Measurements from ENCODE around the gene ALDOC. TPM values are rescaled to one million over a fixed set of nuclear protein-coding genes. Genes with fewer than 3 reads are reported as not detected.

Gene ALDOC
- total RNA-seq, 6 experiments from 2014 or later: 8.6 to 14.7 (median 10.3) TPM

DNA sequence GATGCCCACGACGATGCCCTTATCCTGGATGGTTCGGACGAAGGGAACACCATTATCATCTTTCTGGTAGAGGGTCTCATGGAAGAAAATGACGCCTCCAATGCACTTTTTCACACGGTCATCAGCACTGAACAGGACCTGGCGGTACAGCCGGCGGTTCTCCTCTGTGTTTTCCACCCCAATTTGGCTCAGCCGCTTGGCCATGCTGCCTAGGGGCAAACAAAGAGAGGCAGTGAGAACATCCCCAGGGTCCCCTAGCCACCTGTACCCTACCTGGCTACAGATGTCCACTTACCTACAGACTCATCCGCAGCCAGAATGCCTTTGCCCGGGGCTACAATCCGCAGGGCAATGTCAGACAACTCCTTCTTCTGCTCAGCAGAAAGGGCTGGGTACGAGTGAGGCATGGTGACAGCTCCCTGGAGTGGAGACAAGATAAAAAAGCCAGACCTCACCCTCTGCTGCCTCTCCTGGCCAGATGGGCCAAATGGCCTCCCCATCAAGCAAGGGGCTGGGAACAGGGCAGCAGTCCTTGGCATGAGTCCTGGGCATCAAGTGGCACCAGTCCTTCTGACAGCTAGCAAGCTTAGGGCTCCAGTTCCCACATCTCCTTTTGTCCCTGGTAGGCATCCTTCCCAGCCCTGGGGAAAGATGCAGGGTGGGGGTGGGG lies 1.4 kb downstream of the ALDOC start:
- peaks cover 3% of the 10 kb centered on the region for H3K27me3 Mint-ChIP-seq (ENCODE audit: insufficient read depth)
- no peak for DNase-seq
- no peak overlapping the region for H3K27ac Mint-ChIP-seq
- no peaks in the 10 kb centered on the region for H3K9me3 Mint-ChIP-seq
- peak; percentile 24; the same call in 1 of the 2 replicates for TF ChIP-seq CTCF (IDR thresholded peaks at IDR 0.05)
- peaks cover 33% of the 10 kb centered on the region for H3K4me1 Mint-ChIP-seq (ENCODE audit: low read depth)
- no peak overlapping the region for H3K4me3 Mint-ChIP-seq
- peaks cover 4% of the 10 kb centered on the region; the same call in 1 of the 2 replicates for H3K36me3 Mint-ChIP-seq (ENCODE audit: low read depth)

GRCh38 chr17:28574526-28574925 lies 2.2 kb downstream of the ALDOC start:
- H3K4me3 Mint-ChIP-seq: no peak overlapping the region

GRCh38 chr17:28573966-28574480 lies 2.7 kb downstream of the ALDOC start:
- peaks cover under 1% of the 10 kb centered on the region; the same call in 1 of the 2 replicates for H3K36me3 Mint-ChIP-seq (ENCODE audit: low read depth)
- peaks cover 3% of the 10 kb centered on the region for H3K27me3 Mint-ChIP-seq (ENCODE audit: insufficient read depth)
- H3K9me3 Mint-ChIP-seq: no peaks in the 10 kb centered on the region
- H3K27ac Mint-ChIP-seq: no peak overlapping the region
- TF ChIP-seq CTCF (IDR thresholded peaks at IDR 0.05): no peak
- H3K4me3 Mint-ChIP-seq: no peak overlapping the region
- H3K4me1 Mint-ChIP-seq (ENCODE audit: low read depth): peaks cover 44% of the 10 kb centered on the region
- DNase-seq: no peak

More at GRCh38 chr17:28574526-28574925, 2.2 kb downstream of the ALDOC start:
- peak; percentile 57 for TF ChIP-seq CTCF (IDR thresholded peaks at IDR 0.05)
- Mint-ChIP-seq H3K36me3 (ENCODE audit: low read depth) (peaks cover 4% of the 10 kb centered on the region; the same call in 1 of the 2 replicates), H3K9me3 (no peaks in the 10 kb centered on the region), H3K27ac (no peak overlapping the region), H3K4me1 (ENCODE audit: low read depth) (peaks cover 40% of the 10 kb centered on the region), H3K27me3 (ENCODE audit: insufficient read depth) (peaks cover 3% of the 10 kb centered on the region)
- DNase-seq: no peak

DNA sequence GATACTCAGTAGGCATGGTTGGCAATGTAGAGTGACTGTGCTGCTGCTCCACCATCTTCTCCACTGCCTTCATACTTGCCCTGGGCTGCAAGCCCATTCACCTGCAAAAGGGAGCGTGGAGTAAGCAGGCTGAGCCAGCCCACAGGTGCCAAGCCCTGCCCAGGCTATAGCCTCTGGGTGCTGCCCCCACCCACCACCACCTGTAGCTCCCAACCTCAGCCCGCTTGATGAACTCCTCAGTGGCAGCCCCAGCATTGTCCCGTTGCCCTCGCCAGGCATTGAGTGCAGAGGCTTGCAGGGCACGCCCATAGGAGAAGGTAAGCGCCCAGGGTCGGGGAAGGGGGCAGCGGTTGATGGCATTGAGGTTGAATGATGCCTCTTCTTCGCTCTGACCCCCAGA lies 3.2 kb downstream of the ALDOC start:
- Mint-ChIP-seq H3K9me3 (no peaks in the 10 kb centered on the region), H3K36me3 (ENCODE audit: low read depth) (no peaks in the 10 kb centered on the region; the same call in 1 of the 2 replicates), H3K27me3 (ENCODE audit: insufficient read depth) (peaks cover 3% of the 10 kb centered on the region), H3K4me1 (ENCODE audit: low read depth) (peaks cover 44% of the 10 kb centered on the region), H3K4me3 (no peak overlapping the region), H3K27ac (no peak overlapping the region)
- DNase-seq: no peak
- no peak for TF ChIP-seq CTCF (IDR thresholded peaks at IDR 0.05)

DNA sequence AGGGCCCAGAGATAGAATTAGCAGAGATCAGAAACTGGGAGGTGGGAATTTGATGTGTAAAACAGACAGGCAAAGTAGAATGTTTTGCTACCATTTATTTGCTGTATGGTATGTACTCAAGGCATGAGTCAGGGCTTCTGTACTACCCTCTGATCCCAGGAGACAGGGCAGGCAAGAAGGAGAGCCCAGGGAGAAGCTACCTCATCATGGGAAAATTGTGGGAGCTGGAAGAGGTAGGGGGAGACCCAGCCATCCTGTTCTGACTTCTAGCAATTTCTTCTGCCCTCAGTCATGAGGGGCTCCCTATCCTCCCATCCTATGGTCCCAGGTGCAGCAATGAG lies 3.7 kb downstream of the ALDOC start:
- Mint-ChIP-seq H3K4me1 (ENCODE audit: low read depth) (peaks cover 44% of the 10 kb centered on the region), H3K27me3 (ENCODE audit: insufficient read depth) (peaks cover 3% of the 10 kb centered on the region; the same call in 1 of the 2 replicates), H3K36me3 (ENCODE audit: low read depth) (no peaks in the 10 kb centered on the region; the same call in none of the 2 replicates), H3K27ac (no peak overlapping the region), H3K9me3 (no peaks in the 10 kb centered on the region), H3K4me3 (no peak overlapping the region)
- no peak for DNase-seq
- TF ChIP-seq CTCF (IDR thresholded peaks at IDR 0.05): no peak
